Natural killer cell (primary cell): Measurements from ENCODE around the gene RIPOR2. TPM values are rescaled to one million over a fixed set of nuclear protein-coding genes. Genes with fewer than 3 reads are reported as not detected.

Experiments used
- ATAC-seq, 3 donors: fragments of 150-1000 bp in 2 of 3; fragments of 200-7000 bp in 1 of 3; cut with Tn5 transposase; 1 replicate in 1 of 3; 2 replicates in 2 of 3; pipeline ENCODE4 v1.10.0; 2021; ENCODE audit warnings: mild to moderate bottlenecking in 2 of 3, moderate library complexity in 2 of 3
- DNase-seq, 2 donors: peaks; one replicate each; pipeline versions ENCODE4 v3.0.0 to v3.0.0-alpha.2; 2013 to 2021; ENCODE audit warnings: mixed read lengths in 1 of 2
- H3K27ac ChIP-seq: one replicate; pipeline ENCODE4 v1.5.1; 2013; ENCODE audit warnings: mild to moderate bottlenecking, low read length
- H3K27me3 ChIP-seq: one replicate; pipeline ENCODE4 v1.6.1; 2013; ENCODE audit warnings: low read length; ENCODE audit not compliant: control insufficient read depth, insufficient read depth
- H3K36me3 ChIP-seq: one replicate; pipeline ENCODE4 v1.6.1; 2013; ENCODE audit warnings: low read length; ENCODE audit not compliant: control insufficient read depth, insufficient read depth
- H3K4me1 ChIP-seq: one replicate; pipeline ENCODE4 v1.6.1; 2013; ENCODE audit warnings: low read length; ENCODE audit not compliant: control insufficient read depth, insufficient read depth
- H3K4me3 ChIP-seq: one replicate; pipeline ENCODE4 v1.5.1; 2013; ENCODE audit warnings: low read length
- H3K9me3 ChIP-seq: one replicate; pipeline ENCODE4 v1.6.1; 2013; ENCODE audit warnings: low read length; ENCODE audit not compliant: control insufficient read depth, insufficient read depth
- H3K27ac Mint-ChIP-seq, 2 donors: one replicate each; pipeline ENCODE4 v1.8.0; 2022; ENCODE audit warnings: mild to moderate bottlenecking in 2 of 2, mixed read lengths in 2 of 2, moderate library complexity in 1 of 2
- H3K27me3 Mint-ChIP-seq, 2 donors: one replicate each; pipeline ENCODE4 v1.8.0; 2022; ENCODE audit warnings: low read depth in 2 of 2, mixed read lengths in 2 of 2
- H3K36me3 Mint-ChIP-seq: one replicate; pipeline ENCODE4 v1.8.0; 2022; ENCODE audit warnings: mixed read lengths
- H3K4me1 Mint-ChIP-seq, 2 donors: one replicate each; pipeline ENCODE4 v1.8.0; 2022; ENCODE audit warnings: mixed read lengths in 2 of 2
- H3K4me3 Mint-ChIP-seq: one replicate; pipeline ENCODE4 v1.8.0; 2022; ENCODE audit warnings: mild to moderate bottlenecking, moderate library complexity, mixed read lengths
- H3K9me3 Mint-ChIP-seq, 2 donors: one replicate each; pipeline ENCODE4 v1.8.0; 2022; ENCODE audit warnings: mixed read lengths in 2 of 2
- CTCF ChIP-seq: fragments of 200-600 bp; IDR thresholded peaks from one replicate; pipeline ENCODE4 v1.8.0; 2022; ENCODE audit warnings: antibody characterized with exemption
- WGBS: methylation state at CpG from one replicate; pipeline ENCODE4 v1.1.7; 2013; ENCODE audit warnings: missing lambda C conversion rate; ENCODE audit not compliant: insufficient coverage; 5-methylcytosine and 5-hydroxymethylcytosine counted together
- intact Hi-C: fragments of 100-400 bp; cut with micrococcal nuclease; formaldehyde crosslinking; loops from one replicate; pipeline ENCODE4 v1.14.2; 2022
- total RNA-seq, 4 donors: library from RNA; stranded (reverse); fragments of 120-200 nt in 1 of 4; gene quantifications; one replicate each; pipeline versions ENCODE4 v1.2.3 to v1.2.4, GENCODE V29; 2013 to 2022

RIPOR2 gene
- total RNA-seq, 3 donors from 2014 or later (not counting 1 experiment from before 2014, with no cell fraction given): 234 to 312 (median 299) TPM

GRCh38 chr6:24775520-24776058 is 160.2 kb downstream of the RIPOR2 start:
- H3K9me3 Mint-ChIP-seq: no peaks in the 10 kb centered on the region
- Histone ChIP-seq H3K27ac (peak overlapping the region; percentile 89), H3K27me3 (no peaks in the 10 kb centered on the region), H3K9me3 (no peaks in the 10 kb centered on the region), H3K36me3 (peaks cover 2% of the 10 kb centered on the region), H3K4me3 (peak overlapping the region; percentile 94), H3K4me1 (peaks cover 11% of the 10 kb centered on the region)
- ATAC-seq (peak in 2 of 3 donors; percentile 2 to 6), DNase-seq (peak in 1 of 2 donors; percentile 56)
- 4% methylated on average over 20 of the region's 20 CpGs for WGBS
- intact Hi-C loops: loop anchor here (10.0 kb wide), 1 partner anchor 111 kb away; the partner anchor contains the start of genes ACOT13 and TDP2
- TF ChIP-seq CTCF: no peak
- no peaks in the 10 kb centered on the region for H3K36me3 Mint-ChIP-seq
- peak overlapping the region; percentile 98 for H3K4me3 Mint-ChIP-seq
- peaks cover 17 to 30% of the 10 kb centered on the region in 2 donors for H3K4me1 Mint-ChIP-seq
- no peaks in the 10 kb centered on the region for H3K27me3 Mint-ChIP-seq
- H3K27ac Mint-ChIP-seq: peak overlapping the region; percentile 90 to 96

GRCh38 chr6:24774696-24775519 is 160.9 kb downstream of the RIPOR2 start, which contains the start of gene GMNN:
TSS of gene GMNN (plus strand) at chr6:24774937. CDS start at chr6:24777247, 2,310 bp downstream.
- peak within 1 kb of the TSS; percentile 94 for H3K4me3 ChIP-seq
- H3K27me3 ChIP-seq: no peaks in the 10 kb centered on the region
- H3K27me3 Mint-ChIP-seq: no peaks in the 10 kb centered on the region
- H3K4me3 Mint-ChIP-seq: peak within 1 kb of the TSS; percentile 98
- TF ChIP-seq CTCF: no peak
- H3K9me3 Mint-ChIP-seq: no peaks in the 10 kb centered on the region
- no peaks in the 10 kb centered on the region for H3K9me3 ChIP-seq
- H3K27ac ChIP-seq: peak within 1 kb of the TSS; percentile 89
- intact Hi-C loops: loop anchor here (1.0 to 10.0 kb wide), 2 partner anchors 54 to 110 kb away; partner anchors contain the start of genes ACOT13 and TDP2
- peaks cover 11% of the 10 kb centered on the region for H3K4me1 ChIP-seq
- under 1% methylated on average over 75 of the region's 75 CpGs for WGBS
- H3K36me3 Mint-ChIP-seq: no peaks in the 10 kb centered on the region
- H3K36me3 ChIP-seq: no peaks in the 10 kb centered on the region
- peak; percentile 87 to 96 (median 89) for ATAC-seq
- peaks cover 17 to 29% of the 10 kb centered on the region in 2 donors for H3K4me1 Mint-ChIP-seq
- H3K27ac Mint-ChIP-seq: peak within 1 kb of the TSS; percentile 90 to 96
- peak; percentile 98 to 99 for DNase-seq

GRCh38 chr6:24768361-24768760 is 167.4 kb downstream of the RIPOR2 start:
- Mint-ChIP-seq H3K36me3 (no peaks in the 10 kb centered on the region), H3K4me3 (no peak overlapping the region), H3K4me1 (no peaks in the 10 kb centered on the region), H3K27me3 (no peaks in the 10 kb centered on the region), H3K9me3 (no peaks in the 10 kb centered on the region), H3K27ac (no peak overlapping the region)
- 87% methylated on average over 4 of the region's 5 CpGs for WGBS
- H3K27ac ChIP-seq: no peak overlapping the region
- TF ChIP-seq CTCF: no peak
- ATAC-seq (no peak), DNase-seq (no peak)
- H3K9me3 ChIP-seq: no peaks in the 10 kb centered on the region
- H3K36me3 ChIP-seq: no peaks in the 10 kb centered on the region
- no peaks in the 10 kb centered on the region for H3K27me3 ChIP-seq
- no peak overlapping the region for H3K4me3 ChIP-seq
- intact Hi-C loops: no loop called here
- H3K4me1 ChIP-seq: no peaks in the 10 kb centered on the region
